Measurements from ENCODE around the gene EXOC1L.

- TF ChIP-seq CTCF (optimal IDR thresholded peaks at IDR 0.05 in 1 of 3, IDR thresholded peaks at IDR 0.05 in 1 of 3, conservative IDR thresholded peaks at IDR 0.05 in 1 of 3; ENCODE audit: extremely low read depth in 1 of 3, insufficient read depth in 2 of 3, low read length in 3 of 3), result no peak
- no peak for TF ChIP-seq EZH2 (IDR thresholded peaks at IDR 0.05; ENCODE audit: low read length)
Measured at GRCh38 chr4:55868581-55869090, 49.0 kb downstream of the EXOC1L start.

Measured in keratinocyte (primary cell).